RWPE1 (cell line): ENCODE results near the gene STPG4.

Experiments used
- CTCF ChIA-PET: fragments of 350-600 bp; sonication (Branson Sonifier 250); formaldehyde crosslinking; extraction: SDS; loops from one replicate; lab custom pipeline; 2021; lab: Yijun Ruan, JAX
- POLR2A ChIA-PET: fragments of 400-600 bp; formaldehyde crosslinking; extraction: SDS; loops from one replicate; lab custom pipeline; 2020; ENCODE audit warnings: antibody characterized with exemption; ENCODE audit not compliant: low non-redundant PET; lab: Yijun Ruan, JAX
- DNase-seq: peaks from one replicate; pipeline ENCODE4 v3.0.0; 2012; ENCODE audit warnings: low spot score
- H3K27ac ChIP-seq: fragments of 450-650 bp; 2 replicates; pipeline ENCODE4 v1.5.1; 2017
- TF ChIP-seq, protein P1 (sequence below): fragments of 450-650 bp; conservative IDR thresholded peaks from 2 replicates; pipeline ENCODE4 v1.5.1; 2017; ENCODE audit warnings: low read depth, mild to moderate bottlenecking

The STPG4 gene

DNA sequence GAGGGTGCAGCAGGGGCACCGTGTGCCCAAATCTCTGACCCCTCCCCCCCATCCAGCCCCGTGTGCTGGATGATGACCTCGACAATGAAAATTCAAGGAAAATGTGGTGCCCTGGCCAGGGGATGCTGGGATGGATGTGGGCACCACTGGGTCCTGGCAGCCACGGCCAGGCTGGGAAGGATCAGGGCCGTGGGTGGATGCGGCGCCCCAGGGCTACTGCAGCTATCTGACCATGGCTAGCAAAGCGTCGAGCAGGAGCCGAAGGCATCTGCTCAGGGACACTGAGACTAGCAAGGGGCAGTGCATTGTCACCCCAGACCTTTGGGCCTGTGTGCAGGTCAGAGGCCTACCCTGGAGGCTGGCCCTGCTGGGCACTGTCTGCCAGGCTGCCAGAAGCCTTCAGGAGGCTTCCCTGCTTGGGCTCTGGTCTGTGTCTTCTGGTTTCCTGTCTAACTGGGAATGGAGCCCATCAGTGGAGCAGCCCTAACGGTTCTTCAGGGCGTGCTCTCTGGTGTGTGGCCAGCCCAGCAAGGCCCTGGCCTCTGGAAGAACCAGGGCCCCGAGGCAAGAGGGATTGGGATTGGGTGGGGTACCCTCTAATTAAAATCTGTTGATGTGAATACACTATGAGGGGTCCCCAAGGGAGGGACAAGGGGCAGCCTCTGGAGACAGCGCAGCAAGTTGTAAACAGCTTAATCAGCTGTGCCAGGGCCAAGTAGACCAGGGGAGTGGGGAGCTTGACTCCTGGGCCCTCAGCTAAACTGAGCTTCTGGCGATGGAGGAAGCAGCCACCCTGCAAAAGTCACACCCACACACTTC is 98.0 kb downstream of the STPG4 start:
- ChIA-PET POLR2A (no interaction called here), CTCF (no interaction called here)
- H3K27ac ChIP-seq = peak overlapping the region; percentile 43
- TF ChIP-seq, protein P1, sequence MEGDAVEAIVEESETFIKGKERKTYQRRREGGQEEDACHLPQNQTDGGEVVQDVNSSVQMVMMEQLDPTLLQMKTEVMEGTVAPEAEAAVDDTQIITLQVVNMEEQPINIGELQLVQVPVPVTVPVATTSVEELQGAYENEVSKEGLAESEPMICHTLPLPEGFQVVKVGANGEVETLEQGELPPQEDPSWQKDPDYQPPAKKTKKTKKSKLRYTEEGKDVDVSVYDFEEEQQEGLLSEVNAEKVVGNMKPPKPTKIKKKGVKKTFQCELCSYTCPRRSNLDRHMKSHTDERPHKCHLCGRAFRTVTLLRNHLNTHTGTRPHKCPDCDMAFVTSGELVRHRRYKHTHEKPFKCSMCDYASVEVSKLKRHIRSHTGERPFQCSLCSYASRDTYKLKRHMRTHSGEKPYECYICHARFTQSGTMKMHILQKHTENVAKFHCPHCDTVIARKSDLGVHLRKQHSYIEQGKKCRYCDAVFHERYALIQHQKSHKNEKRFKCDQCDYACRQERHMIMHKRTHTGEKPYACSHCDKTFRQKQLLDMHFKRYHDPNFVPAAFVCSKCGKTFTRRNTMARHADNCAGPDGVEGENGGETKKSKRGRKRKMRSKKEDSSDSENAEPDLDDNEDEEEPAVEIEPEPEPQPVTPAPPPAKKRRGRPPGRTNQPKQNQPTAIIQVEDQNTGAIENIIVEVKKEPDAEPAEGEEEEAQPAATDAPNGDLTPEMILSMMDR = no peak
- DNase-seq = no peak

DNA sequence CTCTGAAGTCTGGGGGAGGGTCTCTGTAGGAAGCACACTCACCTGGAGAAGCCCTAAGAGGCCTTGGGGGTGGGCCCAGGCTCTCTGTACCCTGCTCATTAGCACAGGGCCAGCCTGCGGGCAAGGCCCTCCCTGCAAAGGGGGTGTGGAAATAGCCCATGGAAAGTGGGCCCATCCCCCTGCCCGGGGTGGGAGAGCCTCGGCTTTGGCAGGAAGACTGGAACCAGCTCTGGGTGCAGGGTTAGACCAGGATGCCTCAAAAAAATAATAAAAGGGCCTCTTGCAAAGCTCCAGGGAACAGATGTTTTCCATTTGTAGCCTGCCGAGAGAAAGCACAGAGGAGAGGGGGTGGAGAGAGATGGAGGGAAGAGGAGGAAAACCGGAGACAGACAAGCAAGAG is 98.7 kb downstream of the STPG4 start:
- no peak for DNase-seq
- CTCF ChIA-PET = no interaction called here
- POLR2A ChIA-PET = no interaction called here
- peak overlapping the region; percentile 3; the same call in 1 of the 2 replicates for H3K27ac ChIP-seq
- TF ChIP-seq, protein P1 = no peak

DNA sequence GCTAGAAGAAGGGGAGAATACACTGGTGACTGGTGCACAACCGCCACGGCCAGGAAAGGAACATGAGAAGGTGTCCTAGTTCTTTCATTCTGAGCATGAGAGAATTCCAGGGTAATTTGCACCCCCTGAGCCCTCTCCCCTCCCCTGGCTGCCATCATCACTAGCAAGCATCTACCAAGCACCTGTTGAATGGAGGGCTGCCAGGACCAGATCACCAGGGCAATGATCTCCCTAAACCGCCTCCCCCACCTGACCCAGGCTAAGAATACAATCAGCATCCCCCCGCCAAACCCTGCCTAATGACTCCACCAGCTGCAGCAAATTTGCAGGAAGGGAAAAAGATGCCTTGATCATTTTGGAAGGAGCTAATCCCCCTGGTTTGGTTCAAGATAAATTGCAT is 100.2 kb downstream of the STPG4 start:
- ChIA-PET CTCF (interaction anchor here (0.7 kb wide), 1 partner anchor 1256 kb away, joined by 3 read pairs; no protein-coding TSS in a partner anchor), POLR2A (no interaction called here)
- DNase-seq = no peak
- TF ChIP-seq, protein P1 = no peak
- H3K27ac ChIP-seq = no peak overlapping the region

DNA sequence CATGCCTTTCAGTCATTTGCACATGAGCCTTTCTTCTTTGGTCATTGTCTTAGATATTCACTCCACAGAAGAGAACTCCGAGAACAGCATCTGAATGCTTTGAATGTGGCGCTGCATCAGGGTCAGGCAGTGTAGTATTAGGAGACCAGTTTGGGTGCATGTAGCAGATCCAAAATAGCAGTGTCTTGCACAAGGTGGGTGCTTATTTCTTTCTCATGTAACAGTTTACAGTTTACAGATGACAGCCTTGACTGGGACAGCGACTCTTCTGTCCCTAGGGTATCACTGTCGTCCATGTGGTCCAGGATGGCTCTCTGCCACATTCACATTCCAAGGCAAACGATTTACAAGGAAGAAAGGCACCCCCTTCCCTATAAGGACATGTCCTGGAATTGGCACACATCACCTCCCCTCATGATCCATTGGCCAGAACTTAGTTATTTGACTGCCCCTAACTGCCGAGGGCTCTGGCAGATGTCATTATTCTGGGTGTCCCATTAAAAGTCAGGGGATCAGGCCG is 101.0 kb downstream of the STPG4 start:
- ChIA-PET CTCF (no interaction called here), POLR2A (no interaction called here)
- TF ChIP-seq, protein P1 = no peak
- DNase-seq = no peak
- no peak overlapping the region for H3K27ac ChIP-seq

DNA sequence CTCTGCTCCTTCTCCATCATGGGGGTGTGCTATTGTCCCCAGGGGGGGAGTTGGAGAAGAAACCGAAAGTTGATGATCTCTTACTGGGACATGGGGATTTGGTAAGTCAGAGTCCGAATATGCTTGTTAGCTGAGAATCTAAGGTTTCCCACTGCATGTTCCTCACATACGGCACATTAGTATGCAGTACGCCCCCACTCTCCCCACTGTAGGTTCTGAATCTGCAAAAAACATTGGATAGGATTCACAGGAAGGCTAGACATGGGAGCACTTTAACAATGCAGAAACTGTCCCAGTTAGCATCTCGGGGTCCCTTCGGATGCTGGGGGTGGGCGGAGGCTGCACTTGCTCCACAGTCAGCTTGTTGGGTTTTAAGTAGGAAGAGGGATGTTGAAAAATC is 102.3 kb downstream of the STPG4 start:
- TF ChIP-seq, protein P1 = no peak
- no peak for DNase-seq
- no peak overlapping the region for H3K27ac ChIP-seq
- POLR2A ChIA-PET = no interaction called here
- CTCF ChIA-PET = interaction anchor here (0.7 kb wide), 1 partner anchor 63 kb away, joined by 3 read pairs; no protein-coding TSS in a partner anchor

DNA sequence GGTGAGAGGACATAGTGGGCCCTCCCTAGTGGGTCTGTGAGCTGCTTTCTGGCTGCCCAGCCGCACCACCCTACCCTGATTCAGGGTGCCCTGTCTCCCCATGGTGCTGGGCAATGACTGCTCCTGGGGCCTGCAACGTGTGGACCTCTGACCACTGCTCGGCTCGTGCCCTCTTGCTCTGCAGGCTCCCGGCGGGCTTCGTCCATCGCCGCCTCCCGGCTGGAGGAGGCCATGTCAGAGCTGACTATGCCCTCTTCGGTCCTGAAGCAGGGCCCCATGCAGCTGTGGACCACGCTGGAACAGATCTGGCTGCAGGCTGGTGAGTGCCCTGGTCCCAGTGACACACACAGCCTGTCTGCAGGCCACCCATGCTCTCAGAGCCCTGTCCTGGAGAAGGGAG is 103.5 kb downstream of the STPG4 start:
- CTCF ChIA-PET = no interaction called here
- DNase-seq = no peak
- TF ChIP-seq, protein P1 = no peak
- POLR2A ChIA-PET = no interaction called here
- H3K27ac ChIP-seq = no peak overlapping the region
